Ishikawa (cell line): ENCODE measurements around the gene ZSCAN30.

Experiments used
- FOXM1 ChIP-seq: IDR thresholded peaks from 2 replicates; pipeline ENCODE4 v1.6.1; 2012; ENCODE audit warnings: low read depth, borderline replicate concordance
- TEAD4 ChIP-seq: IDR thresholded peaks from 2 replicates; pipeline ENCODE4 v1.6.1; 2012
- ZBTB7A ChIP-seq: IDR thresholded peaks from 2 replicates; pipeline ENCODE4 v1.6.1; 2012; ENCODE audit warnings: low read depth

DNA sequence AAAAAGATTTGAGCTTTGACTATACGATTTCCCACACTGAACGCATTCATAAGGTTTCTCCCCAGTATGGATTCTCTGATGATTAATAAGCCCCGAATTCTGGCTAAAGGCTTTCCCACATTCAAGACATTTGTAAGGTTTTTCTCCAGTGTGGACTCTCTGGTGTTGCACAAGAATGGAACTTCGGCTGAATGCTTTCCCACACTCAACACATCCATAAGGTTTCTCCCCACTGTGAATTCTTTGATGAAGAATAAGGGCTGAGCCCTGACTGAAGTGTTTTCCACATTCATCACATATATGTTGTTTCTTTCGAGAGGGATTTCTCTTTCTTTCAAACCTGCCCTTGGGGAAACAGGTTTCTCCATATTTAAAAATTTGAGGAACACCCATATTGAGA, 47.3 kb upstream of the ZSCAN30 start:
- TF ChIP-seq TEAD4: no peak
- TF ChIP-seq ZBTB7A: no peak
- no peak for TF ChIP-seq FOXM1
